HepG2 (cell line): Measurements from ENCODE around the gene CTCF. TPM values are rescaled to one million over a fixed set of nuclear protein-coding genes. Genes with fewer than 3 reads are reported as not detected.

Experiments
- CC2D1A ChIP-seq: sonication (generic); formaldehyde crosslinking; IDR thresholded peaks from 2 replicates; pipeline ENCODE4 v1.8.1; 2023; ENCODE audit warnings: mild to moderate bottlenecking, missing genetic modification reagents
- CEBPB ChIP-seq: IDR thresholded peaks from 2 replicates; pipeline ENCODE4 v1.6.1; 2011; ENCODE audit warnings: low read depth, low read length, improper control_type of control experiment, borderline replicate concordance
- HDAC1 ChIP-seq: sonication (generic); formaldehyde crosslinking; IDR thresholded peaks from 2 replicates; pipeline ENCODE4 v1.5.1; 2020; ENCODE audit warnings: mild to moderate bottlenecking, missing genetic modification reagents
- HDAC2 ChIP-seq: sonication (generic); formaldehyde crosslinking; IDR thresholded peaks from 2 replicates; pipeline ENCODE4 v1.4.0; 2020; ENCODE audit warnings: missing genetic modification reagents
- KDM5A ChIP-seq: fragments of 200-600 bp; sonication (generic); IDR thresholded peaks from 2 replicates; pipeline ENCODE4 v1.7.0; 2018; ENCODE audit warnings: antibody characterized with exemption, mild to moderate bottlenecking, low read length, borderline replicate concordance
- KLF16 ChIP-seq, 2 experiments: sonication (generic) in 1 of 2; formaldehyde crosslinking in 1 of 2; IDR thresholded peaks; 2 replicates each; pipeline versions ENCODE4 v1.6.1 to v1.8.0; 2016 to 2023; ENCODE audit warnings: missing genetic modification reagents in 2 of 2, missing compliant biosample characterization in 1 of 2
- MBNL3 ChIP-seq: fragments of 250-450 bp; sonication (Bioruptor Pico); conservative IDR thresholded peaks from 2 replicates; pipeline ENCODE4 v1.8.0; 2022; ENCODE audit warnings: mild to moderate bottlenecking, inconsistent platforms
- MED13 ChIP-seq: sonication (generic); formaldehyde crosslinking; IDR thresholded peaks from 2 replicates; pipeline ENCODE4 v1.5.0; 2020; ENCODE audit warnings: missing genetic modification reagents
- MLLT10 ChIP-seq: sonication (generic); formaldehyde crosslinking; IDR thresholded peaks from 2 replicates; pipeline ENCODE4 v1.4.0; 2020; ENCODE audit warnings: missing genetic modification reagents
- NFIB ChIP-seq: sonication (generic); formaldehyde crosslinking; IDR thresholded peaks from 2 replicates; pipeline ENCODE4 v1.9.0; 2021; ENCODE audit warnings: missing genetic modification reagents, mild to moderate bottlenecking, borderline replicate concordance
- NKX3-1 ChIP-seq: sonication (generic); formaldehyde crosslinking; IDR thresholded peaks from 2 replicates; pipeline ENCODE4 v1.5.0; 2020; ENCODE audit warnings: missing genetic modification reagents
- PLRG1 ChIP-seq: fragments of 450-650 bp; conservative IDR thresholded peaks from 2 replicates; pipeline ENCODE4 v1.6.1; 2016
- RFXANK ChIP-seq: IDR thresholded peaks from 2 replicates; pipeline ENCODE4 v1.6.1; 2016
- TAF15 ChIP-seq: fragments of 200-400 bp; formaldehyde crosslinking; IDR thresholded peaks from one replicate; pipeline ENCODE4 v1.6.1; 2018; ENCODE audit warnings: mild to moderate bottlenecking, low read depth, low read length; ENCODE audit not compliant: poor library complexity, severe bottlenecking
- TARDBP ChIP-seq: sonication (generic); formaldehyde crosslinking; IDR thresholded peaks from 2 replicates; pipeline ENCODE4 v1.8.0; 2022; ENCODE audit warnings: mild to moderate bottlenecking, missing genetic modification reagents
- TBX3 ChIP-seq: fragments of 450-650 bp; IDR thresholded peaks from 2 replicates; pipeline ENCODE4 v1.6.1; 2017; ENCODE audit warnings: antibody characterized with exemption, mild to moderate bottlenecking, inconsistent platforms, borderline replicate concordance
- ZBTB7A ChIP-seq: sonication (generic); formaldehyde crosslinking; IDR thresholded peaks from 2 replicates; pipeline ENCODE4 v1.8.0; 2022; ENCODE audit warnings: mild to moderate bottlenecking, missing genetic modification reagents
- ZFP36L2 ChIP-seq: sonication (generic); formaldehyde crosslinking; IDR thresholded peaks from 2 replicates; pipeline ENCODE4 v1.4.0; 2020; ENCODE audit warnings: missing genetic modification reagents
- ZNF296 ChIP-seq: sonication (generic); formaldehyde crosslinking; conservative IDR thresholded peaks from 2 replicates; pipeline ENCODE4 v1.5.0; 2020; ENCODE audit warnings: mild to moderate bottlenecking, missing genetic modification reagents
- ZNF326 ChIP-seq: sonication (generic); formaldehyde crosslinking; IDR thresholded peaks from 2 replicates; pipeline ENCODE4 v1.4.0; 2020; ENCODE audit warnings: missing genetic modification reagents, borderline replicate concordance
- ZNF337 ChIP-seq: sonication (generic); formaldehyde crosslinking; IDR thresholded peaks from 2 replicates; pipeline ENCODE4 v1.5.1; 2020; ENCODE audit warnings: missing genetic modification reagents, low read depth, mild to moderate bottlenecking, borderline replicate concordance
- ZNF33B ChIP-seq: sonication (generic); formaldehyde crosslinking; IDR thresholded peaks from 2 replicates; pipeline ENCODE4 v1.5.1; 2020; ENCODE audit warnings: mild to moderate bottlenecking, missing genetic modification reagents
- ZNF367 ChIP-seq: sonication (generic); formaldehyde crosslinking; IDR thresholded peaks from 2 replicates; pipeline ENCODE4 v1.4.0; 2020; ENCODE audit warnings: missing genetic modification reagents, borderline replicate concordance
- ZNF431 ChIP-seq: sonication (generic); formaldehyde crosslinking; IDR thresholded peaks from 2 replicates; pipeline ENCODE4 v1.9.0; 2022; ENCODE audit warnings: missing genetic modification reagents, low read depth, mild to moderate bottlenecking, borderline replicate concordance
- ZNF552 ChIP-seq: sonication (generic); formaldehyde crosslinking; IDR thresholded peaks from 2 replicates; pipeline ENCODE4 v1.9.0; 2022; ENCODE audit warnings: missing genetic modification reagents, mild to moderate bottlenecking, borderline replicate concordance
- ZNF577 ChIP-seq: sonication (generic); formaldehyde crosslinking; IDR thresholded peaks from 2 replicates; pipeline ENCODE4 v1.4.0; 2020; ENCODE audit warnings: mild to moderate bottlenecking, low read depth, missing genetic modification reagents, borderline replicate concordance
- ZNF788 ChIP-seq: sonication (generic); formaldehyde crosslinking; IDR thresholded peaks from 2 replicates; pipeline ENCODE4 v1.5.0; 2020; ENCODE audit warnings: mild to moderate bottlenecking, missing genetic modification reagents, borderline replicate concordance
- ZNF839 ChIP-seq: sonication (generic); formaldehyde crosslinking; IDR thresholded peaks from 2 replicates; pipeline ENCODE4 v1.4.0; 2020; ENCODE audit warnings: missing genetic modification reagents, mild to moderate bottlenecking, borderline replicate concordance
- ZNF879 ChIP-seq: sonication (generic); formaldehyde crosslinking; IDR thresholded peaks from 2 replicates; pipeline ENCODE4 v1.8.1; 2023; ENCODE audit warnings: missing genetic modification reagents
- ZNF883 ChIP-seq: sonication (generic); formaldehyde crosslinking; IDR thresholded peaks from 2 replicates; pipeline ENCODE4 v1.5.1; 2020; ENCODE audit warnings: mild to moderate bottlenecking, missing genetic modification reagents; ENCODE audit errors: not compliant biosample characterization
- ZSCAN29 ChIP-seq: sonication (generic); formaldehyde crosslinking; conservative IDR thresholded peaks from 2 replicates; pipeline ENCODE4 v1.4.0; 2020; ENCODE audit warnings: mild to moderate bottlenecking, missing genetic modification reagents
- polyA plus RNA-seq, 8 experiments: library from polyadenylated mRNA; depleted of rRNA in 3 of 8; stranded (reverse) in 7 of 8; unstranded in 1 of 8; fragments of >200 nt; fragmentation: Illumina TruSeq in 4 of 8; extraction: Trizol in 4 of 8; gene quantifications; 2 replicates each; pipeline versions ENCODE4 v1.2.1 to v1.2.3, GENCODE V29; 2011 to 2016; ENCODE audit warnings: low read depth in 4 of 8, missing spikeins in 1 of 8, mixed read lengths in 1 of 8; ENCODE audit not compliant: insufficient read depth in 1 of 8
- total RNA-seq, 5 experiments: library from RNA; depleted of rRNA; stranded (reverse); fragments of >200 nt; fragmentation: Illumina TruSeq; extraction: Trizol; gene quantifications; 2 replicates each; pipeline ENCODE4 v1.2.3, GENCODE V29; 2016; ENCODE audit warnings: low read depth in 1 of 5
- TF ChIP-seq, protein P1 (sequence below): sonication (generic); formaldehyde crosslinking; IDR thresholded peaks from 2 replicates; pipeline ENCODE4 v1.4.0; 2020; ENCODE audit warnings: missing genetic modification reagents

The CTCF gene
- total and polyA plus RNA-seq, 2 of the 13 experiments (the other 11 are each of a cell fraction or from before 2014, with no cell fraction given): 19.5 to 37.5 TPM

DNA sequence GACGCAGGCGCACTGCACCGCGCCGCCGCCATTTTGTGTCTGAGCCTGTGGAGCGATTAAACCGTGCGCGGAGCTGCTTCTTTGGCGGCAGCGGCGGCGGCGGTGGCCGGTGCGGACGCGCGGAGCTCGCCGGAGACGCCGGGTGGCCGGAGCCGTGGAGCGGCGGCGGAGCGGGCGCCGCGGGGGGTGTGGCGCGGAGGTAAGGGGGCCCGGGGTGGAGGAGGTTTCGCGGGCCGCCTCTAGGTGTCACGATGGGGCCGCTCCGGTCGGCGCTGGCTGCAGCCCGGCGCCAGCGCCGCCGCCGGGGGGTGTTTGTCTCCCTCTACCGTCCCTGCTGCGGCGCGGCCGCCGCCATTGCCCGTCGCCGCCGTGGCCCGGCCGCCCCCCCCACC, at the start of gene CTCF (continued):
- TF ChIP-seq HDAC1 (no peak), ZNF326 (CRISPR knock-in tag) (no peak), ZBTB7A (CRISPR knock-in tag) (no peak), ZSCAN29 (no peak), ZNF839 (CRISPR knock-in tag) (no peak), KDM5A (peak; percentile 92), TAF15 (no peak), ZNF788 (no peak), ZNF33B (no peak), NKX3-1 (CRISPR knock-in tag) (no peak), TARDBP (no peak), KLF16 (CRISPR knock-in tag; IDR thresholded peaks at IDR 0.05) (no peak), ZNF883 (CRISPR knock-in tag) (no peak), ZNF431 (CRISPR knock-in tag) (no peak; the same call in 1 of the 2 replicates), HDAC2 (no peak), MLLT10 (CRISPR knock-in tag) (no peak), ZNF367 (CRISPR knock-in tag) (peak; percentile 9; the same call in 1 of the 2 replicates), MBNL3 (CRISPR knock-in tag) (no peak), ZNF879 (CRISPR knock-in tag) (no peak), CC2D1A (CRISPR knock-in tag) (no peak), RFXANK (no peak), ZNF577 (CRISPR knock-in tag) (no peak), ZNF337 (CRISPR knock-in tag) (no peak), TBX3 (no peak), ZFP36L2 (CRISPR knock-in tag) (no peak), CEBPB (no peak), ZNF296 (CRISPR knock-in tag) (no peak), MED13 (CRISPR knock-in tag) (no peak), ZNF552 (CRISPR knock-in tag) (no peak), PLRG1 (no peak), NFIB (CRISPR knock-in tag) (no peak)
- TF ChIP-seq, protein P1, sequence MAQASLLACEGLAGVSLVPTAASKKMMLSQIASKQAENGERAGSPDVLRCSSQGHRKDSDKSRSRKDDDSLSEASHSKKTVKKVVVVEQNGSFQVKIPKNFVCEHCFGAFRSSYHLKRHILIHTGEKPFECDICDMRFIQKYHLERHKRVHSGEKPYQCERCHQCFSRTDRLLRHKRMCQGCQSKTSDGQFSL (CRISPR knock-in tag): peak; percentile 73; the same call in 1 of the 2 replicates
